Trophoblast cell (in vitro differentiated cells and primary cell): Measurements from ENCODE around the gene SLC1A3. TPM values are rescaled to one million over a fixed set of nuclear protein-coding genes. Genes with fewer than 3 reads are reported as not detected.

Experiments used
- DNase-seq, 2 donors: peaks; one replicate each; pipeline ENCODE4 v3.0.0-alpha.2; 2016
- H2AFZ ChIP-seq: 2 replicates; pipeline ENCODE4 v1.6.1; 2013; ENCODE audit warnings: low read length, moderate library complexity, mild to moderate bottlenecking; ENCODE audit not compliant: insufficient read depth, poor library complexity
- H2AK5ac ChIP-seq: 2 replicates; pipeline ENCODE4 v1.6.1; 2013; ENCODE audit warnings: mild to moderate bottlenecking, low read length
- H2BK120ac ChIP-seq: 2 replicates; pipeline ENCODE4 v1.6.1; 2013; ENCODE audit warnings: low read length, mild to moderate bottlenecking, moderate library complexity; ENCODE audit not compliant: insufficient read depth, poor library complexity
- H2BK12ac ChIP-seq: 2 replicates; pipeline ENCODE4 v1.6.1; 2013; ENCODE audit warnings: mild to moderate bottlenecking, low read length, moderate library complexity
- H2BK5ac ChIP-seq: 2 replicates; pipeline ENCODE4 v1.6.1; 2013; ENCODE audit warnings: low read length, low read depth, moderate library complexity, mild to moderate bottlenecking; ENCODE audit not compliant: poor library complexity
- H3K14ac ChIP-seq: 2 replicates; pipeline ENCODE4 v1.6.1; 2013; ENCODE audit warnings: mild to moderate bottlenecking, low read length
- H3K18ac ChIP-seq: 2 replicates; pipeline ENCODE4 v1.6.1; 2013; ENCODE audit warnings: mild to moderate bottlenecking, low read length
- H3K23ac ChIP-seq: 2 replicates; pipeline ENCODE4 v1.6.1; 2013; ENCODE audit warnings: low read length
- H3K27ac ChIP-seq: 2 replicates; pipeline ENCODE4 v1.5.1; 2013; ENCODE audit warnings: low read depth, mild to moderate bottlenecking, inconsistent platforms, low read length, moderate library complexity
- H3K27me3 ChIP-seq: 2 replicates; pipeline ENCODE4 v1.6.1; 2013; ENCODE audit warnings: inconsistent platforms, mild to moderate bottlenecking, low read length, moderate library complexity; ENCODE audit not compliant: insufficient read depth
- H3K36me3 ChIP-seq, 2 experiments: 1 replicate in 1 of 2; 2 replicates in 1 of 2; pipeline ENCODE4 v1.6.1; 2013; ENCODE audit warnings: low read length in 2 of 2, mild to moderate bottlenecking in 2 of 2, moderate library complexity in 1 of 2; ENCODE audit not compliant: insufficient read depth in 2 of 2, control insufficient read depth in 1 of 2
- H3K4ac ChIP-seq: 2 replicates; pipeline ENCODE4 v1.6.1; 2013; ENCODE audit warnings: low read depth, mild to moderate bottlenecking, low read length, moderate library complexity
- H3K4me1 ChIP-seq, 2 experiments: 1 replicate in 1 of 2; 2 replicates in 1 of 2; pipeline ENCODE4 v1.6.1; 2013; ENCODE audit warnings: low read length in 2 of 2, mild to moderate bottlenecking in 2 of 2, moderate library complexity in 1 of 2; ENCODE audit not compliant: insufficient read depth in 2 of 2, control insufficient read depth in 1 of 2
- H3K4me2 ChIP-seq: 2 replicates; pipeline ENCODE4 v1.6.1; 2013; ENCODE audit warnings: inconsistent platforms, mild to moderate bottlenecking, low read length, moderate library complexity
- H3K4me3 ChIP-seq: 2 replicates; pipeline ENCODE4 v1.5.1; 2013; ENCODE audit warnings: mild to moderate bottlenecking, low read depth, low read length, inconsistent platforms
- H3K79me1 ChIP-seq: one replicate; pipeline ENCODE4 v1.6.1; 2013; ENCODE audit warnings: low read length
- H3K79me2 ChIP-seq: 2 replicates; pipeline ENCODE4 v1.6.1; 2013; ENCODE audit warnings: low read length, mild to moderate bottlenecking; ENCODE audit not compliant: control insufficient read depth, insufficient read depth, poor library complexity
- H3K9ac ChIP-seq: 2 replicates; pipeline ENCODE4 v1.6.1; 2013; ENCODE audit warnings: mild to moderate bottlenecking, low read length
- H3K9me3 ChIP-seq: 2 replicates; pipeline ENCODE4 v1.6.1; 2013; ENCODE audit warnings: low read depth, mild to moderate bottlenecking, control low read depth, inconsistent platforms, low read length; ENCODE audit not compliant: insufficient read depth
- H4K12ac ChIP-seq: 2 replicates; pipeline ENCODE4 v1.6.1; 2013; ENCODE audit warnings: low read depth, mild to moderate bottlenecking, low read length, moderate library complexity
- H4K8ac ChIP-seq: 2 replicates; pipeline ENCODE4 v1.6.1; 2013; ENCODE audit warnings: low read depth, mild to moderate bottlenecking, low read length, moderate library complexity
- H4K91ac ChIP-seq: one replicate; pipeline ENCODE4 v1.6.1; 2013; ENCODE audit warnings: low read depth, mild to moderate bottlenecking, low read length, moderate library complexity
- WGBS: extraction: QIAGEN DNeasy Blood & Tissue Kit; methylation state at CpG from one replicate; pipeline ENCODE4 v1.1.7; 2013; ENCODE audit warnings: missing lambda C conversion rate; ENCODE audit not compliant: insufficient read length, insufficient coverage; ENCODE audit errors: extremely low coverage; 5-methylcytosine and 5-hydroxymethylcytosine counted together
- polyA plus RNA-seq: library from polyadenylated mRNA; stranded (reverse); fragments of 200-250 nt; gene quantifications from 2 replicates; pipeline ENCODE4 v1.2.3, GENCODE V29; 2013

SLC1A3 gene
- 49.7 and 52.2 TPM in 2 replicates for polyA plus RNA-seq

DNA sequence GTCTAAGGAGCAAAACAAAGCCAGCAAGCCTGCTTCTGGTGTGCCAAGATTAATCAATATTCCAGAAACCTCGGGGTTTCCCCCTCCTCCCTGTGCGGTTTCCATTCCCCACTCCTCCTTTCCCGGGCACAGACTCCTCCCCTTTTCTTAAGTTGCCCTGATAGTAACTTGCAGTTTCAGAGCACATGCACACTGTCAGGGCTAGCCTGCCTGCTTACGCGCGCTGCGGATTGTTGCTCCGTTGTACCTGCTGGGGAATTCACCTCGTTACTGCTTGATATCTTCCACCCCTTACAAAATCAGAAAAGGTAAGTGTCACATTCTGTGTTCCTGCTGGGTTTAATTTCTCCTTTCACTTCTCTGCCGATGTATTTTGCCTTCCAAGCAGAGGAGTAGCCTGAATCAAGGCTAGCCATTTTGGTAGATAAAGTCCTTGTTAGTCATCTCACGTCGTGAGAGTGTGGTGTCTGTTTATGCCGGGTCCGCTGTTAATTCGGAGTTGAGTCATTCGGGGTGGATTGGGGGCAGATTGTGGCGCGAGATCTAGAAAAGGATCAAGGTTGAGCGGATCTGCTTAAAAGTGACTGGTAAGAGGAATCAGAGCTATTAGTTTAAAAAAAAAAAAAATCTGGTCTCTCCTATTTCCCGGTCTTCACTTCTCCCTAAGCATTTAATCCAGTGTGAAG, at the start of gene SLC1A3:
TSS of gene SLC1A3 (plus strand) at position 179 of the 686 bp plus-strand sequence. CDS start 1,818 bp downstream, outside the sequence.
- WGBS = no CpG with 5 or more reads among the region's 20 CpGs
- no peaks in the 10 kb centered on the region for H3K36me3 ChIP-seq

DNA sequence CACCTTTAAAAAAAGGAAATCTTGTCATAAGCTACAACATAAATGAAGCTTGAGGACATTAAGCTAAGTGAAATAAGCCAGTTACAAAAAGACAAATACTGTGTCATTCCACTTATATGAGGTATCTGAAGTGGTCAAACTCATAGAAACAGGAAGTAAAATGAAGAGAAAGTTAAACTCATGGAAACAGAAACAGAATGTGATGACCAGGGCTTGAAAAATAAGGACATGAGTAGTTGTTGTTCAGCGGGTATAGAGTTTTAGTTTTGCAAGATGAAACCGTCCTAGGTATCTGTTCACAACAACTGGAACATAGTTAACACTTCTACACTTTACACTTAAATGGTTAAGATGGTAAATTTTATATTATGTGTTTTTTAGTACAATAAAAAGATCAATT, 47.8 kb upstream of the SLC1A3 start:
- Histone ChIP-seq H3K4me2 (no peak overlapping the region), H3K9me3 (no peaks in the 10 kb centered on the region), H3K18ac (no peak overlapping the region), H4K91ac (no peak overlapping the region), H2BK12ac (no peak overlapping the region), H4K12ac (no peak overlapping the region), H3K79me2 (no peaks in the 10 kb centered on the region), H3K9ac (no peak overlapping the region), H2BK5ac (no peak overlapping the region), H2AFZ (no peak overlapping the region), H3K14ac (no peak overlapping the region), H2AK5ac (no peak overlapping the region), H3K4me1 (no peaks in the 10 kb centered on the region), H3K36me3 (no peaks in the 10 kb centered on the region), H2BK120ac (no peak overlapping the region), H3K23ac (no peak overlapping the region), H3K79me1 (no peaks in the 10 kb centered on the region), H3K27ac (no peak overlapping the region), H3K4ac (no peak overlapping the region), H3K4me3 (no peak overlapping the region), H4K8ac (no peak overlapping the region), H3K27me3 (no peaks in the 10 kb centered on the region)
- no peak for DNase-seq
- WGBS = no CpG with 5 or more reads among the region's 2 CpGs

More for the DNA sequence above, at the start of gene SLC1A3:
- H4K91ac ChIP-seq = no peak within 1 kb of the TSS
- H3K4ac ChIP-seq = peak within 1 kb of the TSS; percentile 22
- peak within 1 kb of the TSS; percentile 15 for H2AFZ ChIP-seq
- peak within 1 kb of the TSS; percentile 15 for H3K14ac ChIP-seq
- no peak within 1 kb of the TSS for H3K18ac ChIP-seq
- peak within 1 kb of the TSS; percentile 80 for H3K4me3 ChIP-seq
- H3K4me1 ChIP-seq = peaks cover 0 to 2% of the 10 kb centered on the region in 2 experiments
- no peaks in the 10 kb centered on the region for H3K9me3 ChIP-seq
- peaks cover 4% of the 10 kb centered on the region for H3K79me1 ChIP-seq
- peak within 1 kb of the TSS; percentile 82 for H3K9ac ChIP-seq
- peak within 1 kb of the TSS; percentile 68 for H2BK5ac ChIP-seq
- H4K8ac ChIP-seq = no peak within 1 kb of the TSS
- H3K27ac ChIP-seq = peak within 1 kb of the TSS; percentile 55
- H4K12ac ChIP-seq = no peak within 1 kb of the TSS
- DNase-seq = peak; percentile 72 to 82
- H2BK12ac ChIP-seq = no peak within 1 kb of the TSS
- H2BK120ac ChIP-seq = no peak within 1 kb of the TSS
- no peak within 1 kb of the TSS for H3K23ac ChIP-seq
- no peaks in the 10 kb centered on the region for H3K27me3 ChIP-seq
- H3K79me2 ChIP-seq = peaks cover 2% of the 10 kb centered on the region
- H3K4me2 ChIP-seq = peak within 1 kb of the TSS; percentile 78
- H2AK5ac ChIP-seq = no peak within 1 kb of the TSS

DNA sequence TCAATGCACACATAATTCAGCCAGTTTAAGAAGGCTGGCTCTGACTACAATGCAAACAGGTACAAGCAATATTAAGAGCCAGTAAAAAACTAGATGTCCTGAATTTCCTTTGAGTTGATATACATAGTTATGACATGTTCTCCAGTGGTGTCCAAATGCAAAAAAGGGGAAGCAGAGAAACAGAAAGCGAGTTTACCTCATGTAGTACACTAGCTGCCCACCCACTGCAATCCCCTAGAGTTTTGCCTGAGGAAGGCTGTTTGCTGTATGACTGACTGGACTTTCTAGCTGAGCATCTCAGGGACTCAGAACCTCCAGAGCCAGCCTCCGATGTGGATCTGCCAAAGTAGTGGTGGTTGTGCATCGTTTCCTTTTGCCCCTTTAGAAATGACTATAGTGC, 44.8 kb upstream of the SLC1A3 start:
- Histone ChIP-seq H3K23ac (no peak overlapping the region), H2BK5ac (no peak overlapping the region), H3K36me3 (no peaks in the 10 kb centered on the region), H3K4me3 (no peak overlapping the region), H3K9me3 (no peaks in the 10 kb centered on the region), H3K14ac (no peak overlapping the region), H3K27me3 (no peaks in the 10 kb centered on the region), H3K4me2 (no peak overlapping the region), H3K9ac (no peak overlapping the region), H3K4me1 (no peaks in the 10 kb centered on the region), H2BK120ac (no peak overlapping the region), H3K27ac (no peak overlapping the region), H3K79me2 (no peaks in the 10 kb centered on the region), H2BK12ac (no peak overlapping the region), H4K12ac (no peak overlapping the region), H2AFZ (no peak overlapping the region), H3K18ac (no peak overlapping the region), H2AK5ac (no peak overlapping the region), H4K91ac (no peak overlapping the region), H3K4ac (no peak overlapping the region), H3K79me1 (no peaks in the 10 kb centered on the region), H4K8ac (no peak overlapping the region)
- no CpG with 5 or more reads among the region's 3 CpGs for WGBS
- DNase-seq = no peak

DNA sequence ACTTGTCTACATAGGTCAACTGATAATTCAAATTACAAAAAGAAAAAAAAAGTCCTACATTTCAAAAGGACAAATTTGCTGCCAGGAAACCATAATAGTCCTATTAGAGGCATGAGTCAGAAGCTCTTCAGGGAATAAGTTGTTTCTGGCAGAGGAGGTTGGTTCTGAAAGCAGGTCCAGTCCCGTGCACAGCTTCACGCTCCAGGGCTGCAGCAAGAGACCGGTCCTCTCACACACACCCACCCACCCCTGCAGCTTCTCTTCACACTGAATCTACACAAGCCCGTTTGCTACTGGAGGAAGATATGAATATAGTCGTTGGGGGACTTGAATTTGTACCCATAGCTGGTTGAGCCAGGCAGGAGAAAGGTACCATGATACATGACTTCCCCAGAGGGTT, 36.9 kb upstream of the SLC1A3 start:
- no CpG with 5 or more reads among the region's 5 CpGs for WGBS
- no peak overlapping the region for H4K91ac ChIP-seq
- no peak overlapping the region for H4K8ac ChIP-seq

More for the DNA sequence above, 36.9 kb upstream of the SLC1A3 start:
- Histone ChIP-seq H2BK5ac (no peak overlapping the region), H3K27ac (no peak overlapping the region), H2AK5ac (no peak overlapping the region), H3K4me2 (no peak overlapping the region), H2AFZ (no peak overlapping the region), H2BK12ac (no peak overlapping the region), H3K4me3 (no peak overlapping the region), H3K27me3 (no peaks in the 10 kb centered on the region), H4K12ac (no peak overlapping the region), H2BK120ac (no peak overlapping the region), H3K4me1 (no peaks in the 10 kb centered on the region), H3K79me2 (no peaks in the 10 kb centered on the region), H3K79me1 (no peaks in the 10 kb centered on the region), H3K9ac (no peak overlapping the region), H3K4ac (no peak overlapping the region), H3K9me3 (no peaks in the 10 kb centered on the region), H3K18ac (no peak overlapping the region), H3K14ac (no peak overlapping the region), H3K36me3 (no peaks in the 10 kb centered on the region), H3K23ac (no peak overlapping the region)
- DNase-seq = no peak
